Stimulated activated naive CD4-positive, alpha-beta T cell treated with Interleukin-2 at 50 U/mL for 16 hours (primary cell): ENCODE results near the gene CELA3B.
"Not testable (repeated sequence)": the region's sequence is repeated elsewhere in the genome, so short reads cannot be mapped to it uniquely, and the experiment has no call there.

Source experiments
- DNase-seq: peaks from one replicate; lab custom pipeline; 2025; lab: John Stamatoyannopoulos, UW

CELA3B gene

GRCh38 chr1:22007262-22007661, 30.4 kb downstream of the CELA3B start:
- not testable (repeated sequence) for DNase-seq

- not testable (repeated sequence) for DNase-seq
Measured at GRCh38 chr1:22009566-22009965, 32.7 kb downstream of the CELA3B start.

GRCh38 chr1:22012752-22013151, 35.9 kb downstream of the CELA3B start:
- not testable (repeated sequence) for DNase-seq

GRCh38 chr1:22014575-22015206, 37.9 kb downstream of the CELA3B start:
- DNase-seq = not testable (repeated sequence)

- peak; percentile 71 for DNase-seq
Measured at GRCh38 chr1:22018583-22019559, 42.0 kb downstream of the CELA3B start.

GRCh38 chr1:22021061-22021460, 44.2 kb downstream of the CELA3B start:
- DNase-seq = no peak

- peak; percentile 77 for DNase-seq
Measured at GRCh38 chr1:22024485-22025367, 47.9 kb downstream of the CELA3B start.

GRCh38 chr1:22025368-22026155, 48.7 kb downstream of the CELA3B start:
- peak; percentile 92 for DNase-seq

GRCh38 chr1:22026924-22027289, 50.1 kb downstream of the CELA3B start:
- DNase-seq = no peak

GRCh38 chr1:22030057-22030456, 53.2 kb downstream of the CELA3B start:
- DNase-seq = no peak

- no peak for DNase-seq
Measured at GRCh38 chr1:22030473-22030872, 53.7 kb downstream of the CELA3B start.

- no peak for DNase-seq
Measured at GRCh38 chr1:22031214-22031962, 54.6 kb downstream of the CELA3B start.

GRCh38 chr1:22034834-22035233, 58.0 kb downstream of the CELA3B start:
- not testable (repeated sequence) for DNase-seq

- no peak for DNase-seq
Measured at GRCh38 chr1:22037520-22037919, 60.7 kb downstream of the CELA3B start.

GRCh38 chr1:22038036-22038435, 61.2 kb downstream of the CELA3B start:
- DNase-seq = no peak
